DOHH2 (cell line): ENCODE data around the gene CDK14.

Experiments
- CTCF ChIP-seq: fragments of 200-600 bp; sonication (generic); IDR thresholded peaks from one replicate; pipeline ENCODE4 v1.5.1; 2014; ENCODE audit warnings: antibody characterized with exemption, mild to moderate bottlenecking, low read depth, low read length; ENCODE audit not compliant: poor library complexity, severe bottlenecking
- EZH2phosphoT487 ChIP-seq: fragments of 200-600 bp; sonication (generic); IDR thresholded peaks from 2 replicates; pipeline ENCODE4 v1.6.1; 2017; ENCODE audit warnings: borderline replicate concordance, mild to moderate bottlenecking, antibody characterized with exemption, low read length, moderate library complexity, mixed read lengths

- TF ChIP-seq CTCF (no peak), EZH2phosphoT487 (no peak)
These were observed 398.0 kb downstream of the CDK14 start for GRCh38 chr7:90994121-90994520.
